CD4-positive, alpha-beta T cell treated with Interleukin-12 subunit alpha and Interleukin-12 subunit beta, for 1 hour (primary cell): ENCODE data around the gene STARD7.

ENCODE experiments used
- DNase-seq: peaks from one replicate; pipeline ENCODE4 v3.0.0-alpha.2; 2020

STARD7 gene

GRCh38 chr2:96146153-96146880 lies 62.3 kb downstream of the STARD7 start:
- DNase-seq: peak; percentile 90

- DNase-seq: no peak
Measured at GRCh38 chr2:96145848-96146152, 62.8 kb downstream of the STARD7 start.

DNA sequence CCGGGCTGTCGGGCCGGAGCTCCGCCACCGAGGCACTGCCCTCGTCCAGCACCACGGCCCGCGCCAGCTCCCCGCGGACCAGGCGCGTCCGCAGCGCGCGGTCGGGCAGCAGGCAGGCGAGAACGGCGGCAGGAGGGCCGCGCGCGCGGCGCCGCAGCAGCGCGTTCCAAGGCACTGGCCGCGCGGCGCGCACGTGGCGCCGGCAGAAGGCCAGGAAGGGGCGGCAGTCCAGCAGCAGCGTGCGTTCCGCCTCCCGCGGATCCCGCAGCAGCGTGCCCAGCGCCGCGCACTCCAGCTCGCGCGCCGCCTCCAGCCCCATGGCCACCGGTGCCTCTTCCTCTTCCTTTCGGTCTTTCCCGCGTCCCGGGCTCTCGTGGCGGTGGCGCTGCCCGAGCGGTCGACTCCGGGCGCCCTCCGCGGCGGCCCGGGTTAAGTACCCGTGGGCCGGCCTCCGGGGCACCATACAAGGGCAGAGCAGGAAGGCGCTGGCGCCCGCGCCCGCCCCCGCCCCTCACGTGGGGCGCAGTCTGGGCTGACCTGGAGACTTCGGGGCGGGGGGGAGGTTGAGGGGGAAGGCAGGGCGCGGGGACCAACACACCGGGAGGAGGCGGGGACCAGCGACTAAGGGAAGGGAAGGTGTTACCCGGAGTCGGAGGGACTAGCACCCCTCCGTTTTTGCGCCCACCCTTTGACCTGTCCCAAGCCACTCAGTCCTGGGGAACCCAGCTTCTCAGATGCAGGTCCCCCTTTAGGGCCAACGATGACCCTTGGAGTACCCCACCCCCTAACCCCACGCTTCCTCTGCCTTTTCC lies 63.4 kb downstream of the STARD7 start, which contains the start of gene DUSP2:
TSS of gene DUSP2 (minus strand) at position 405 of the 812 bp plus-strand sequence. CDS start at position 319, 86 bp downstream.
- DNase-seq: peak; percentile 94

- DNase-seq: peak; percentile 47
Measured at GRCh38 chr2:96144481-96145035, 64.1 kb downstream of the STARD7 start.

DNA sequence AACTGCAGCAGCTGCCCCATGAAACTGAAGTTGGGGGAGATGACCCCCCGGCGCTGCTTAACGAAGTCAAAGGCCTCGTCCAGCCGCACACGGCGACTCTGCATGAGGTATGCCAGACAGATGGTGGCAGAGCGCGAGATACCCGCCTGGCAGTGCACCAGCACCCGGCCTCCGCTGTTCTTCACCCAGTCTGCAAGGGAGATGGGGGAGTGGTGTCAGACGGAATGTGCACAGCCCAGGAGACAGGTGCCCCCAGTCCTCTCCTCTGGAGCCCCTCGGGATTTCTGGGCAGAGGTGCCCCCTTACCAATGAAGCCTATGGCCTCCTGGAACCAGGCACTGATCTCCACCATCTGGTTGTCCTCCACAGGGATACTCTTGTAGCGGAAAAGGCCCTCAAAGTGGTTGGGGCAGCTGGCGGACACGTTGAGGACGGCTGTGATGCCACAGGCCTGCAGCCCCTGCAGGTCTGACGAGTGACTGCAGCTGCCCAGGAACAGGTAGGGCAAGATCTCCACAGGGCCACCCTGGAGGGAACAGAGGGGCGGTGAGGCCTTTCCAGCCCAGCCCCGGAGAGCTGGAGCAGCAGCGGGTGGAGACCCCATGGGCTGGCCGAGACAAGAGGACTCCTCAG lies 64.7 kb downstream of the STARD7 start:
- DNase-seq: peak; percentile 45

DNA sequence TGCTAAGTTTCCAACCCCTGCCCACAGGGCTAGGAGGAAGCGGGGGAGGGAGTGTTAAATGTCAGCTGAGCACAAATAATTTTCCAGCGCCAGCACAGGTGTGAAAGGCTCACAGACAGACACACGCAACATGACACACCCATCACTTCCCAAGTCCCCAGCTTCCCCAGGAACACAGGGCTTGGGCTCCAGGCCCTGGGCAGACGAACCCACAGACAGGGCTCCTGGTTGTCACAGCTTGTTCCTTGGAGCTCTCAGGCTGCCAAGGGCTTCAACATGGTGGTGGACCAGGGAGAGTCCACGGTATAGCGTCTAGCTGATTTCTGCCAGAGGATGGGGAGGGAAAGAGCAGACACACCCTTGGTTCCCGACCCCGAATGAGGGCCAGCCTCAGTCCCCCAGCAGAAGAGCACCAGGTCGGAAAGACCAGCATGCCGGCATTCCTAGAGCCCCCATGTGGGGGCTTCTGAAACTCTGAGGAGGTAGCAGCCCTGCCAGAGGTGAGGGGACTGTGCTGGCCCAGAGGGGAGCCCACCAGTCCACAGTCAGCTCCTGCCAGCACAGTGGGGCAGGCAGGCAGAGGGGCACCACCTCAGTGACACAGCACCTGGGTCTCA lies 65.3 kb downstream of the STARD7 start:
- DNase-seq: peak; percentile 39

- DNase-seq: peak; percentile 77
Measured at GRCh38 chr2:96142217-96143113, 66.2 kb downstream of the STARD7 start.

DNA sequence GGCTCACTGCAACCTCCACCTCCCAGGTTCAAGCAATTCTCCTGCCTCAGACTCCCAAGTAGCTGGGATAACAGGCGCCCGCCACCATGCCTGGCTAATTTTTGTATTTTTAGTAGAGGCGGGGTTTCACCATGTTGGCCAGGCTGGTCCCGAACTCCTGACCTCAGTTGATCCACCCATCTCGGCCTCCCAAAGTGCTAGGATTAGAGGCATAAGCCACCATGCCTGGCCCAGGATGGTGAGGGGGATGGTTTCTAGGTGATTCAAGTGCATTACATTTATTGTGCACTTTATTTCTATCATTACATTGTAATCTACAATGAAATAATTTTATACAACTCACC lies 67.0 kb downstream of the STARD7 start:
- peak; percentile 21 for DNase-seq

DNA sequence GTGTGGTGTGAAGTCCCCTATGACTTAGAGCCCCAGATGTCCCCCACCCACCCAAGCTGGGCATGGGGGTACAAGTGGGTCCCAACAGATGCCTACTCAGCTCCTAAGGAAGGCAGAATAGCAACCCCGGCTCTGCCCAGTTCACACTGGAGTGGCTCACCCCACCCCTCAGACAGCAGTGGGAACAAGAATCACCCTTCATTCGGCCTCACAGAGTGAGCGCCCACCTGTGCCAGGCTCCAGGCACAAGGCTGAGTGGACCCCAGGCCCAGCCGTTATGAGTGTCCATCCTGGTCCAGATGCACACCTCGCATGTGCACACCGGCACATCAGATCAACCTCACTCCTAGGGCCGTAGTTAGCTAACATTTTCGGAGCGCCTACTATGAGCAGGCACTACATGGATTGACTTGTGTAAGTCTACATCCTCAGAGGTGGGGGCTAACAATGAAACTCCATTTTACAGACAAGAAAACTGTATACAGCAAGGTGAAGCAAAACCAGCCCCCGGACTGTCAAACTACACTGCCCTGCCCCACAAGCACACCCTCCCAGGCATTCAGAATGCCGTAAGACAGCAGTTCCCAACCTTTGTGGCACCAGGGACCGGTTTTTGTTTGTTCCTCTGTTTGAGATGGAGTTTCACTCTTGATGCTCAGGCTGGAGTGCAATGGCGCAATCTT lies 67.5 kb downstream of the STARD7 start:
- DNase-seq: peak; percentile 39

DNA sequence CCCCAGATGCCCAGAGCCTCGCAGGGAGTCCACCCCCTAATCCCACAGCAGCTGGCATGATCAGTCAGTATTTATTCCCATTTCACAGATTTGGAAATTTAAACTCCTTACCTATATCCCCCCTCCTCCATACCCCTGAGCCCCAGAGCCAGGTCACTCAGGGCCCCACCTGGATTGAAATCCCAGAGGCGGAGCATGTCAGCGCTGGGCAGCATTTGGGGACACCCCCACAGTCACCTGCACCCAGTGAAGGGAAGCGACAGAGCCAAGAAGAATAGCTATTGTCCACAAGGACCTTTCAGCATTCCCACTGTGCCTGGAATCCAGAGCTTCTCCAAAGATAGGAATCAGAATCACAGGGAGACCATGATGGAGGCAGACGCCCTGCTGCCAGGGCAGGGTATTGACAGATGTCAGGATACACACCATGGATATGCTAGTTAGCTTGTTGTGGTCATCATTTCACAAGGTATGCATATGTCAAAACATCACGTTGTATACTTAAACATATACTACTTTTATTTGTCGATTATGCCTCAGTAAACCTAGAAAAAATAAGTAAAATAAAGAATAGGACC lies 69.4 kb downstream of the STARD7 start:
- DNase-seq: peak; percentile 19

- peak; percentile 76 for DNase-seq
Measured at GRCh38 chr2:96138179-96139145, 70.2 kb downstream of the STARD7 start, which contains the start of gene ASTL. Gene ASTL (minus strand): TSS chr2:96138502. CDS start chr2:96138436, 66 bp downstream.

GRCh38 chr2:96137321-96138178 lies 71.1 kb downstream of the STARD7 start:
- peak; percentile 34 for DNase-seq

DNA sequence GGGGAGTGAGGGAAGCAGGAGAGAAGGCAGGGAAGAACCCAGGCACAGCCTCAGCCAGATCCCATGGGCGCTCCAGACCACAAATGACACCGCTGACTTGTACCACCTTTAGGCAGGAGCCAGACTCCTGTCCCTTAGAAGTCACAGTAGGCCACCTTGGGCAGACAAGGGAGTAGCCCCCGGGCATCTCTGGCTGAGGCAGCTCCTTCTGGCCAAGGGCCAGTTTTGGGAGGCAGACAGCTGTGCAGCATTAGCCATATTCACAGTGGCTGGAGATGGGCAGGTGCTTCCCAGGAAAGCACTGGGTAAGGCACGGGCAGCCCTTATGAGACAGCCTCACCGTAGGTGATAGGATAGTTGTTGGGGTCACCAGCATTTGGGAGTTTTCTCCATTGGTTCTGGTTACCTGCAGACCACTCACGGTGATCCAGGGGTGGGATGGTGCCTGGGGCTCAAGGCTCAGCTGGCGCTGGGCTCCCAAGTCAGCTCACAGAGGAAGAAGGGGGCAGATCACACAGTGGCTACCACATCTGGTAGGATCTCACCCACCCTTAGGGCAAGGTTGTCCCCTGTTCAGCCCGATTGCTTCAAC lies 72.4 kb downstream of the STARD7 start:
- peak; percentile 23 for DNase-seq

DNA sequence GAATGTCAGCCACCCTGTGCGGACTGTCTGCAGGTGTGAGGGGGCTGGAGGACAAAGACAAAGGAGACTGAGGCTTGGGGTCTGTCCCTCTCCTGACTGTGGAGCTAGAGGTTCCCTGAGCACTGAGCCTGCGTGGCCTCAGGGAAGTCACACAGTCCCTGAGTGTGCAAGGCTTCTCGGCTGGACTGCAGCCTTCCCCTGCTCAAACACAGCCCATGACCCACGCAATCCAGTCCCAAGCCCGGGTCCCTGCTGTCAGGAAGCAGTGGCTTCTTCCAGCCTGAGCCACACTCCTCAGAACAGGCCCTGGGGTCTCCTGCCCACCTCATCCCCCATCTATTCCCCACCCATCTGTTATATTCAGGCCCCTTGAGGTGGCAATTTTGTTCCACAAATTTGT lies 73.0 kb downstream of the STARD7 start:
- no peak for DNase-seq

- DNase-seq: no peak
Measured at GRCh38 chr2:96135171-96135570, 73.5 kb downstream of the STARD7 start.
